Ecto neural progenitor cell (in vitro differentiated cells): ENCODE data around the gene ELK3.

Experiments
- DNase-seq: peaks from one replicate; pipeline ENCODE4 v3.0.0-alpha.2; 2018; ENCODE audit warnings: low spot score

Gene ELK3

GRCh38 chr12:96193725-96194575 is at the start of gene ELK3:
Gene ELK3, plus strand, starts transcription at chr12:96194375.
- peak; percentile 80 for DNase-seq

GRCh38 chr12:96146747-96147146 is 47.4 kb upstream of the ELK3 start:
- DNase-seq = no peak

GRCh38 chr12:96150442-96150841 is 43.7 kb upstream of the ELK3 start:
- peak; percentile 62 for DNase-seq

GRCh38 chr12:96152164-96152563 is 42.0 kb upstream of the ELK3 start:
- no peak for DNase-seq

GRCh38 chr12:96153131-96153725 is 40.9 kb upstream of the ELK3 start:
- DNase-seq = no peak

- no peak for DNase-seq
These were observed 39.0 kb upstream of the ELK3 start for GRCh38 chr12:96155181-96155580.

GRCh38 chr12:96155781-96156180 is 38.4 kb upstream of the ELK3 start:
- no peak for DNase-seq

- DNase-seq = no peak
These were observed 38.0 kb upstream of the ELK3 start for GRCh38 chr12:96156211-96156610.

- DNase-seq = no peak
These were observed 36.7 kb upstream of the ELK3 start for GRCh38 chr12:96157427-96157826.

- DNase-seq = no peak
These were observed 29.0 kb upstream of the ELK3 start for GRCh38 chr12:96164951-96165811.

GRCh38 chr12:96166765-96167164 is 27.4 kb upstream of the ELK3 start:
- no peak for DNase-seq

GRCh38 chr12:96167492-96167891 is 26.7 kb upstream of the ELK3 start:
- no peak for DNase-seq

- no peak for DNase-seq
These were observed 23.8 kb upstream of the ELK3 start for GRCh38 chr12:96170328-96170727.

- DNase-seq = no peak
These were observed 23.4 kb upstream of the ELK3 start for GRCh38 chr12:96170762-96171161.

GRCh38 chr12:96171905-96172304 is 22.3 kb upstream of the ELK3 start:
- no peak for DNase-seq

GRCh38 chr12:96172981-96173380 is 21.2 kb upstream of the ELK3 start:
- DNase-seq = no peak

GRCh38 chr12:96176575-96176974 is 17.6 kb upstream of the ELK3 start:
- DNase-seq = no peak

- no peak for DNase-seq
These were observed 17.2 kb upstream of the ELK3 start for GRCh38 chr12:96177013-96177412.

GRCh38 chr12:96183734-96184370 is 10.3 kb upstream of the ELK3 start:
- no peak for DNase-seq

- no peak for DNase-seq
These were observed 8.3 kb upstream of the ELK3 start for GRCh38 chr12:96185914-96186313.

GRCh38 chr12:96186607-96187301 is 7.4 kb upstream of the ELK3 start:
- no peak for DNase-seq

GRCh38 chr12:96187956-96188355 is 6.2 kb upstream of the ELK3 start:
- DNase-seq = no peak
